COR-L47 (cell line): Measurements from ENCODE around the gene MACC1.
"Not testable (repeated sequence)": the region's sequence is repeated elsewhere in the genome, so short reads cannot be mapped to it uniquely, and the experiment has no call there.

ENCODE experiments used
- DNase-seq: peaks from one replicate; lab custom pipeline; 2025; lab: John Stamatoyannopoulos, UW

The MACC1 gene

DNA sequence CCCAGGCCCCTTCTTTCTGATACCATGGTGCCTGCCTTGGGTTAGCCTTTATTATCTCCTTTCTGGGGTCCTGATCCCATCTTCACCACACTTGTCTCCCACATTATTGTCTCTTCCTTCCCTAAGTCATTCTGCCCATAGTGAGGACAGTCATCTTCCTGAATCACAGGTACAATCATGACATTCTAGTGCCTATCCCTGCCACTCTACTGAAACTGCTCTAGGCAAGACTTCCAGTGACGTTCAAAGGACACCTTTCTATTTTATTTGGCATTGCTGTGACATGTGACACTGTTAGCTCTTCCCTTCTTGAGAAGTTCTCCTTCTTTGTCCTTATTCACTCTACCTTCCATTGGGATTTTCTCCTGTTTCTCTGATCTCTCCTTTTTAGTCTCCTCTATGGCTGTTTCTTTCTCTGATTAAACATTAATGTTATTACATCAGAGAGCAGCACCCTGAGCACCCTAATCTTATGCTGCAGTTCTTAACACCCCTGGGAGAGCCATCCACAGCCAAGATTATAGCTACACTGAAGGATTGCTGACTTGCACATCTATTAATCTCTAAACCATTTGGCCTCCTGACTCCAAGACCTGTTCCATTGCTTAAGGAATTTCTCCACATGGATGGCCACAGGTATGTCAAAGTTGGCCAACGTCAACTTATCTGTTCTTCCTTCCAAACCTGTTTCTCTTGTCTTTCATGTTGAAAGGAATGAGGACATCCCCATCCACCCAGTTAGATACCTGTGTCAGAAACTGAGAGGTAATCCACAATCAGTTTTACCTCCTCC is 10.9 kb downstream of the MACC1 start:
- DNase-seq, result no peak

DNA sequence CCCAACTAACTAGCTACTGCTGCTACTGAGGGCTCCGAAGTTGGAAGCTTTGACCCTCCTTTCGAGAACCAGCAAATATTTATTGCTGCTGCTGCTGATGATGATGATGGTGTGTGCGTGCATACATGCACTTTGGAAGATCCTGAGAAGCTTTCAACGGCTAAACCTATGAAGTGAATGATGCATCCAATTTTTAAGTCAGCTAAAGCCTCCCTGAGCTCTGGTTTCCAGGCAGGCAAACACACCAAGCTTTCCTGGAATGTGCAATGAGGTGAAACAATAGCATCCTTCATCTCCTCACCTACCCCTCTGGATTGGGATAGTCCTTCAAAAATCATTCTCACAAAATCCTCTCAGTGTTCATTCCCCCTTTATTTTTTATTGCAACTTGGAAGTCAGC is 13.9 kb downstream of the MACC1 start:
- DNase-seq, result no peak

DNA sequence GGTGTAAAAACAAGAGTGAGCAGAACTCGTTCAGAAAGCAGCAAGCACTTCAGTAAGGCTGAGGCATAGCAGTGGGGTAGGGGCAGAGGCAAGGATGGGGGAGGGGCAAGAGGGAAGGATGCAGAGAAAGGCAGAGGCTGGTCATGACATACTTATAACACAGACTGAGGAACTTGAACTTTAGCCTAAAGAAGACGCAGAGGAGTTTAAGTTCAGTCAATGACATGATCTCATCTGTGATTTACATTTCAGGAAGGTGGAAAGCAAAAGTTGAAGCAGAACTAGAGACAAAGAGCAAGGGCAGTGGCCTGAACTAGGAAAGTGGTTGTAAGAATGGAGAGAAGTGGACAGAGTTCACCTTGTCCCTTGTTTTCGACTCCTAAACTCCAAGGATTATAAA is 15.8 kb downstream of the MACC1 start:
- no peak for DNase-seq

DNA sequence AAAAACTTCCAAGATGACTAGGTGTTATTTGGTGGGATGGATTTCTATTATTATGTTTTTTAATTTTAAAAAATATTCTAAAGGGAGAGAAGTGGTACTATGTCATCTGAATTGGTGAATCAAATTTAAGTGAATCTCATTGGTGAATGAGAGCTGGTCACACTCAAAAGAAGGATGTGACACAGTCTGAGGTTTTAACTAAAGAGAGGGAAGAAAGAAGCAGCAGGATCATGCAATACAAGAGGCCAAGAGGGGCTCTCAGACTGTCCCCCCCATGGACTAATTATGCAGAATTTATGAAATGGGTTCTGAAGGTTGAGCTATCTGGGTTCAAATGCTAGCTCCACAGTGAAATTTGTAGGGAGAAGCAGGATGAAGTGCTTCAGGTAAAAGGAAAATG is 16.2 kb downstream of the MACC1 start:
- no peak for DNase-seq

- no peak for DNase-seq
Measured at GRCh38 chr7:20200361-20200760, 16.8 kb downstream of the MACC1 start.

DNA sequence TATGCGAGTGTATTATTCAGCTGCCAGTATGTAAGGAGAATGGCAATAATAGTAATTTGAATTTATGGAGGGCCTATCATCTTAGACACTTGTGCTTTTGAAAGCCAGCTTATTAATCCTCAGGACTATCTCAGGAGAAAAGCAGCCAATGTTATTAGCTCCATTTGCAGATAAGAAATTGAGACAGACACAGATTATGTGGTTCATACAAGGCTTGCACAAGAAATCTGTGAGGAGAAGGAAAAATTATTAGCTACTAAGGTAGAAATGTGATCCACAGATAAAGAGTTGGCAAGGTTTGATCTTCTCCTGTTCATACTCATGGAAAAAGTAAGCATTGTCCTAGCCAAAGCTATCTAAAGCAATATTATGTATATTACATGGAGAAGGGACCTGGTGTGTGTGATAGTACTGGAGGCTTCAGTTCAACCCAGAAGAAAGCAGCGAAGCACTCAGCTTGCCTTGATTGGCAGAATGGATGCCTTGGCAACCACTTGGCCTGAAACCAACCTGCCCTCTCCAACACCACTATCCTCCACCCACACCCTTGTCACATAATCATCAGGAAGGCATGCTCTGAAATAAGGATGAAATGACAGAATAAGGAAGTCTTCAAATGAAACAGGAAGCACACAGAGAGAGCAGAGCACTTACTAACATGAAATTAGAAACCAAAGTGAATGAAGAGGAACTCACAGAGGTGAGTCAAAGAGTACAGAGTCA is 18.0 kb downstream of the MACC1 start:
- DNase-seq, result peak; percentile 72

GRCh38 chr7:20198260-20198659 is 18.9 kb downstream of the MACC1 start:
- DNase-seq, result peak; percentile 11

DNA sequence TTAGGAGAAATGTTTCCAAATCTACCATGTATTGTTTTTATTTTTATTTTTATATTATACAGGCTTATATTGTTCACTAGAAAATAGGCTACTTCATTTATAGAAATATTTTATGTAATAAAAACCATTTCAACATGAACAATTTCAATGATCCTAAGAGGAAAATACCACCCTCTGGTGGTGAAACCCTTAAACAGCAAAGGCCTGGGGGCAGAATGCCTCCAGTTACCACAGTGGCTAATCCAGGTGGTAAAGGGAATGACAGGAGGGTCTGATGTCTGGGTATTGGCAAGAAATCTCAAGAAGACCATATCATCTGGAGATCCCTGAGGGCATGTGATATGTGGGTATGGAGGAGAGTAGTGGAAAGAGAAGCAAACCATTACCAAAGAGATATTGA is 19.3 kb downstream of the MACC1 start:
- DNase-seq, result no peak

GRCh38 chr7:20197125-20197748 is 19.9 kb downstream of the MACC1 start:
- no peak for DNase-seq

GRCh38 chr7:20194343-20194995 is 22.7 kb downstream of the MACC1 start:
- DNase-seq, result no peak

- no peak for DNase-seq
Measured at GRCh38 chr7:20193873-20194272, 23.3 kb downstream of the MACC1 start.

GRCh38 chr7:20193242-20193777 is 23.9 kb downstream of the MACC1 start:
- no peak for DNase-seq

DNA sequence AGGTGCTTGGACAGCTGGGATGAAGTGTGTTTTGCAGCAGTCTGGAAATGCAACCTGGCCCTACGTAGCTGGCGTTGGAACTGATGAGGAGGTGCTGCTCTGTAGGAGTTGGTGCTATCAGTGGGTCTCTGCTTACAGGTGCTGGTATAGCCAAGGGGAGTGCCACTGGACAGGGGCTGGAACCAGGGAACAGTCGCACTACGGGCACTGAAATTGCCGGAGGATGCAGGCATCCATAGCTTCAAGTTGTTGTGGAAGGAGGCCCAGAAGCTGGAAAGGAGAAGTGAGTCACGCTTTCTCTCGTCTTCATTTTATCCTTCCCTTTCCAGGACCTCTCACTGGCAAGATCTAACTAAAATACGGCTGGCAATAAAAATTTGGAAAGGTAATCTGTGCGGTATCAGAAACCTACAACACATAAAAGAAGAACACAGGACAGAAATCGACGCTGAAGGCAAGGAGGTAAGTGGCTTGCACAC is 25.8 kb downstream of the MACC1 start:
- no peak for DNase-seq

GRCh38 chr7:20190560-20191390 is 26.4 kb downstream of the MACC1 start:
- DNase-seq, result peak; percentile 30

- no peak for DNase-seq
Measured at GRCh38 chr7:20189852-20190251, 27.3 kb downstream of the MACC1 start.

GRCh38 chr7:20188567-20188966 is 28.6 kb downstream of the MACC1 start:
- no peak for DNase-seq

- not testable (repeated sequence) for DNase-seq
Measured at GRCh38 chr7:20187850-20188249, 29.3 kb downstream of the MACC1 start.

DNA sequence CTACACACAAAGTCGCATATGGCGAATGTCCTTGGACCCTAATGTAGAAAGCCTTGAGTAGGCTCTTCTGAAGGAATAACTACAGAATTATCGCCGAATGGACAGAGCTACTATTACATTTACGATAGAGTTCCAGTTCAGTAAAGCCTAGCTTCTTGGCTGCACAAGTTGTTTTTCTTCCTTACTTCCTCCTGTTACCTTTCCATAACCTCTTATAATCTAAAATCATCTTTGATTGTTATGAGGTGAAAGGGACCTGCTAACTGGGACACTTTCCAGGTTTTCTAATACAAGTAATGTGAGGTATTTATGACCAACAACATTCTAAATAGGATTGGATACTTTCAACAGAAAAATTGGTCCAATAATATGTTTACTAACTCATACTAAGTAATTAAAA is 31.2 kb downstream of the MACC1 start:
- DNase-seq, result no peak

DNA sequence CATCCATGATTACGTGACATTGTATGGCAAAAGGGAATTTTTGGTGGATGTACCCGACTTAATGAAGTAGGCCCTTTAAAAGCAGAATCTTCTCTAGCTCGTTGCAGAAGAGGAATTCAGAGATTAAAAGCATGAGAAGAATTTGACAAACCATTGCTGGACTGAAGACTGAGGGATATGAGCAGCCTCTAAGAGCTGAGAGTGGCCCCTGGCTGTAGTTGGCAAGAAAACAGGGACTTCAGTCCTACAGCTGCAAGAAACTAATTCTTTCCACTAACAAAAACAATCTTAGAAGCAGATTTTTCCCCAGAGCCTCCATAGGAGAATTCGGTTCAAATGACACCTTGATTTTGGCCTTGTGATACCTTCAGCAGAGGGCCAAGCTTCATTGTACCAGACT is 34.1 kb downstream of the MACC1 start:
- no peak for DNase-seq

DNA sequence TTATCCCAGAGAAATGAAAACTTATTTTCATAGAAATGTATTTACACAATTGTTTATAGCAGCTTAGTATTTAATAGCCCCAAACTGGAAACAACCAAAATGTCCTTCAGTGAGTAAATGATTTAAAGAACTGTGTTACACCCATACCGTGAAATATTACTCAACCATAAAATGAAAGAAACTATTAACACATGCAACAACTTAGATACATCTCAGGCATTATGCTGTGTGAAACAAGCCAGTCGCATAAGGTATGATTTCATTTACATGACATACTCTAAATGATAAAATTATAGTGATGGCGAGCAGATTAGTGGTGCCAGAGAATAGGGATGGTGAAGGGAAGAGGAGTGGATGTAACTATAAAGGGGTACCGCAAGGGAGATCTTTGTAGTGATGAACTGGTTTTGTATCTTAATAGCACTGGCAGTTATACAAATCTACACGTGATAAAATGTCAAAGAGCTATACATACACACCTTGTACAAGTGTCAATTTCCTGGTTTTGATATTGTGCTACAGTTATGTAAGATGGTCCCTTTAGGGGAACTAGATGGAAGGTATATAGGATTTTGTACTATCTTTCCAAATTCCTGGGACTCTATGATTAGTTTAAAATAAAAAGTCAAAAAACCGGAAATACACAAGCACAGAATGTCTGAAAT is 40.5 kb downstream of the MACC1 start:
- no peak for DNase-seq

GRCh38 chr7:20173828-20174227 is 43.4 kb downstream of the MACC1 start:
- DNase-seq, result no peak
